ENCODE measurements around the gene CATSPERE. TPM values are rescaled to one million over a fixed set of nuclear protein-coding genes. Genes with fewer than 3 reads are reported as not detected.

The CATSPERE gene
- total and polyA plus RNA-seq, 10 of the 15 experiments (the other 5 are each of a cell fraction or from before 2014, with no cell fraction given) = 0.04 to 0.24 (median 0.17) TPM; not detected in 3

DNA sequence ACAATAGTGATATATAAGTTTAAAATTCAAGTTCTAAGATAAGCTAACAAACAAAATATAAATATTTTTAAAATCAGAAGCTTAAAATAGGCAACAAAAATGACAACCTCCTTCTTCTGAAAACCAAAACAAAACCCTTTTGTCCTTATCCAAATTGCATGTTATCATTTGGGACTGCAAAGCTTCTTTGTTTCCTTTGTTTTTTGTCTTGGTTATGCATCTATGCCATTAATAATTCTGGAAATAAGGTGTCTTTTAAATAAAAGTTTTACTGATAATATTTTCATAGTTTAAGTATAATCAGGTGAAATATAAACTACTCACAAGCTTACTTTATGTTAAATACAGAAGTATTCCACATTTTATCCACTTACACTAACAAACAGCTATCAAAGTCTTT, 29.9 kb upstream of the CATSPERE start:
- no TSS peak for BruUV-seq (replicated peaks)
- Histone ChIP-seq H3K4me1 (ENCODE audit: control insufficient read depth, insufficient read depth, low read length) (no peaks in the 10 kb centered on the region), H3K27me3 (replicated peaks in 1 of 2; ENCODE audit: control insufficient read depth in 2 of 2, insufficient read depth in 2 of 2, low read length in 1 of 2) (no peaks in the 10 kb centered on the region), H4K20me1 (ENCODE audit: control insufficient read depth, insufficient read depth) (no peaks in the 10 kb centered on the region), H3K9me3 (replicated peaks; ENCODE audit: control insufficient read depth, insufficient read depth, low read length) (no peaks in the 10 kb centered on the region), H3K4me3 (no peak overlapping the region), H3K9ac (ENCODE audit: control insufficient read depth, insufficient read depth, low read length) (no peak overlapping the region), H3K27ac (ENCODE audit: control insufficient read depth, insufficient read depth) (no peak overlapping the region), H3K4me2 (ENCODE audit: control insufficient read depth, insufficient read depth) (no peak overlapping the region), H3K79me2 (ENCODE audit: control insufficient read depth, insufficient read depth, low read length) (no peaks in the 10 kb centered on the region; the same call in 1 of the 2 replicates), H3K36me3 (ENCODE audit: control insufficient read depth in 2 of 2, insufficient read depth in 2 of 2, low read length in 1 of 2) (peaks cover 4 to 16% of the 10 kb centered on the region in 2 experiments), H2AFZ (ENCODE audit: control insufficient read depth, low read depth, low read length) (no peak overlapping the region)
- POLR2A ChIA-PET = no interaction called here
- CTCF ChIA-PET = interaction anchor here (0.9 to 1.0 kb wide), 3 partner anchors 11 to 17 kb away, joined by 3 to 5 read pairs (median 5); no protein-coding TSS in a partner anchor
- TF ChIP-seq, protein P1, sequence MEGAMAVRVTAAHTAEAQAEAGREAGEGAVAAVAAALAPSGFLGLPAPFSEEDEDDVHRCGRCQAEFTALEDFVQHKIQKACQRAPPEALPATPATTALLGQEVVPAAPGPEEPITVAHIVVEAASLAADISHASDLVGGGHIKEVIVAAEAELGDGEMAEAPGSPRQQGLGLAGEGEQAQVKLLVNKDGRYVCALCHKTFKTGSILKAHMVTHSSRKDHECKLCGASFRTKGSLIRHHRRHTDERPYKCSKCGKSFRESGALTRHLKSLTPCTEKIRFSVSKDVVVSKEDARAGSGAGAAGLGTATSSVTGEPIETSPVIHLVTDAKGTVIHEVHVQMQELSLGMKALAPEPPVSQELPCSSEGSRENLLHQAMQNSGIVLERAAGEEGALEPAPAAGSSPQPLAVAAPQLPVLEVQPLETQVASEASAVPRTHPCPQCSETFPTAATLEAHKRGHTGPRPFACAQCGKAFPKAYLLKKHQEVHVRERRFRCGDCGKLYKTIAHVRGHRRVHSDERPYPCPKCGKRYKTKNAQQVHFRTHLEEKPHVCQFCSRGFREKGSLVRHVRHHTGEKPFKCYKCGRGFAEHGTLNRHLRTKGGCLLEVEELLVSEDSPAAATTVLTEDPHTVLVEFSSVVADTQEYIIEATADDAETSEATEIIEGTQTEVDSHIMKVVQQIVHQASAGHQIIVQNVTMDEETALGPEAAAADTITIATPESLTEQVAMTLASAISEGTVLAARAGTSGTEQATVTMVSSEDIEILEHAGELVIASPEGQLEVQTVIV (IDR thresholded peaks at IDR 0.05; ENCODE audit: borderline replicate concordance, partially characterized antibody) = no peak
- TF ChIP-seq CBX3 (IDR thresholded peaks at IDR 0.05; ENCODE audit: borderline replicate concordance, low read depth) (no peak), BACH1 (IDR thresholded peaks at IDR 0.05; ENCODE audit: borderline replicate concordance) (no peak), BRCA1 (IDR thresholded peaks at IDR 0.05; ENCODE audit: low read depth, low read length) (no peak), HDAC2 (IDR thresholded peaks at IDR 0.05) (no peak), SMC3 (IDR thresholded peaks at IDR 0.05; ENCODE audit: borderline replicate concordance, low read length) (no peak), SPI1 (IDR thresholded peaks at IDR 0.05; ENCODE audit: borderline replicate concordance, insufficient read depth, low read depth, low read length) (no peak), CHD4 (IDR thresholded peaks at IDR 0.05) (no peak), CEBPZ (IDR thresholded peaks at IDR 0.05; ENCODE audit: low read depth, low read length) (no peak), IKZF1 (conservative IDR thresholded peaks at IDR 0.05) (no peak), MXI1 (IDR thresholded peaks at IDR 0.05; ENCODE audit: low read depth, low read length) (no peak), CBFB (IDR thresholded peaks at IDR 0.05; ENCODE audit: low read depth) (no peak), ATF3 (IDR thresholded peaks at IDR 0.05; ENCODE audit: borderline replicate concordance, extremely low read depth, low read depth, low read length) (no peak), ZNF274 (IDR thresholded peaks at IDR 0.05; ENCODE audit: insufficient read depth, insufficient read length) (no peak)
- ATAC-seq (no peak), FAIRE-seq (no peak), DNase-seq (ENCODE audit: low read depth, low spot score) (no peak)
- SMC1A ChIA-PET (ENCODE audit: uncharacterized antibody, unreplicated experiment) = interaction anchor here (0.9 to 2.4 kb wide), 5 partner anchors 9 to 18 kb away, joined by 3 to 12 read pairs (median 3); no protein-coding TSS in a partner anchor
- intact Hi-C loops (cut with micrococcal nuclease; ENCODE audit: unreplicated experiment) = no loop called here
- RAD21 ChIA-PET (ENCODE audit: unreplicated experiment) = no interaction called here
- in situ Hi-C loops (cut with MboI) = no loop called here

Measured in GM12878 (cell line).